Right lobe of liver (tissue), 6 donors: ENCODE measurements around the gene CTDP1. TPM values are rescaled to one million over a fixed set of nuclear protein-coding genes. Genes with fewer than 3 reads are reported as not detected.

Experiments used
- ATAC-seq, 4 donors: fragments of 200-7000 bp; cut with Tn5 transposase; one replicate each; pipeline ENCODE4 v1.9.1; 2020; ENCODE audit warnings: mild to moderate bottlenecking in 4 of 4, moderate library complexity in 4 of 4
- DNase-seq, 3 donors: peaks; one replicate each; pipeline ENCODE4 v3.0.0-alpha.2; 2020
- H3K27ac ChIP-seq, 3 donors: fragments of 200-600 bp; one replicate each; pipeline ENCODE4 v1.8.0; 2022
- H3K27me3 ChIP-seq, 2 donors: fragments of 200-600 bp; one replicate each; pipeline ENCODE4 v1.8.0; 2022
- H3K36me3 ChIP-seq, 4 donors: fragments of 200-600 bp; sonication (generic) in 1 of 4; one replicate each; pipeline versions ENCODE4 v1.5.1 to v1.8.0; 2017 to 2022; ENCODE audit warnings: control low read depth in 1 of 4
- H3K4me1 ChIP-seq, 4 donors: fragments of 200-600 bp; sonication (generic) in 1 of 4; one replicate each; pipeline versions ENCODE4 v1.5.1 to v1.8.0; 2017 to 2022; ENCODE audit warnings: control low read depth in 1 of 4
- H3K4me3 ChIP-seq, 3 donors: fragments of 200-600 bp; one replicate each; pipeline ENCODE4 v1.8.0; 2022
- H3K9me3 ChIP-seq, 4 donors: fragments of 200-600 bp; sonication (generic) in 1 of 4; one replicate each; pipeline versions ENCODE4 v1.5.1 to v1.8.0; 2017 to 2022; ENCODE audit warnings: control low read depth in 1 of 4
- CTCF ChIP-seq, 4 donors: fragments of 200-600 bp in 3 of 4; fragments of 450-650 bp in 1 of 4; IDR thresholded peaks; one replicate each; pipeline versions ENCODE4 v1.5.1 to v1.8.0; 2016 to 2022; ENCODE audit warnings: antibody characterized with exemption in 4 of 4, mild to moderate bottlenecking in 2 of 4
- POLR2A ChIP-seq: fragments of 450-650 bp; IDR thresholded peaks from one replicate; pipeline ENCODE4 v1.6.1; 2017; ENCODE audit warnings: antibody characterized with exemption, mild to moderate bottlenecking
- WGBS: methylation state at CpG from one replicate; pipeline ENCODE4 v1.1.6; 2018; ENCODE audit warnings: low coverage, low lambda C conversion rate; ENCODE audit not compliant: insufficient coverage; ENCODE audit errors: missing lambda C conversion rate; 5-methylcytosine and 5-hydroxymethylcytosine counted together
- intact Hi-C, 2 donors: fragments of 100-400 bp; cut with DNase I; formaldehyde crosslinking; loops; one replicate each; pipeline versions ENCODE4 v1.11.2 to v1.14.1; 2022
- total RNA-seq, 6 experiments: library from RNA; depleted of rRNA in 2 of 6; stranded (reverse); fragments of >200 nt in 2 of 6; fragmentation: NEBNext Ultra II Directional in 3 of 6; extraction: Animal tissue kit (Norgen Biotek cat#: 25700) in 3 of 6; gene quantifications; one replicate each; pipeline versions ENCODE4 v1.1.0 to v1.2.4, GENCODE V29; 2016 to 2023
- donor health status: DM: no; HTN: yes; CAD: no.
- donor health status: DM: no; HTN: no; CAD: no.
- donor health status: DM: no; HTN: no; CAD: no.
- donor health status: DM: no; HTN: yes; CAD: no.
- donor health status: DM: no; HTN: yes; CAD: no.

The CTDP1 gene
- total RNA-seq, 6 experiments from 2014 or later = 7.5 to 10.4 (median 8.2) TPM

- H3K4me1 ChIP-seq = peaks cover 0 to 8% (median 0%) of the 10 kb centered on the region in 4 donors
- H3K36me3 ChIP-seq = no peaks in the 10 kb centered on the region
- ATAC-seq (no peak), DNase-seq (no peak)
- intact Hi-C loops = no loop called here
- no peaks in the 10 kb centered on the region for H3K9me3 ChIP-seq
- H3K27me3 ChIP-seq = peaks cover 0 to 19% of the 10 kb centered on the region in 2 donors
- TF ChIP-seq CTCF (IDR thresholded peaks at IDR 0.05) (no peak), POLR2A (no peak)
- 70% methylated on average over 5 of the region's 9 CpGs for WGBS
- no peak overlapping the region for H3K4me3 ChIP-seq
- no peak overlapping the region for H3K27ac ChIP-seq
These were observed 122.0 kb downstream of the CTDP1 start for GRCh38 chr18:79801641-79802040.

- Histone ChIP-seq H3K4me3 (no peak overlapping the region), H3K27me3 (peaks cover 0 to 17% of the 10 kb centered on the region in 2 donors), H3K27ac (no peak overlapping the region), H3K36me3 (no peaks in the 10 kb centered on the region), H3K9me3 (no peaks in the 10 kb centered on the region), H3K4me1 (peaks cover 0 to 8% (median 0%) of the 10 kb centered on the region in 4 donors)
- ATAC-seq = no peak
- TF ChIP-seq POLR2A (no peak), CTCF (IDR thresholded peaks at IDR 0.05) (no peak)
- WGBS = 65% methylated on average over 4 of the region's 18 CpGs
- intact Hi-C loops = no loop called here
- DNase-seq = no peak
These were observed 122.7 kb downstream of the CTDP1 start for GRCh38 chr18:79802298-79802697.

GRCh38 chr18:79803611-79804051 lies 124.0 kb downstream of the CTDP1 start:
- Histone ChIP-seq H3K27ac (no peak overlapping the region), H3K36me3 (no peaks in the 10 kb centered on the region), H3K4me1 (peaks cover 0 to 3% (median 0%) of the 10 kb centered on the region in 4 donors), H3K9me3 (no peaks in the 10 kb centered on the region), H3K27me3 (peaks cover 0 to 6% of the 10 kb centered on the region in 2 donors), H3K4me3 (no peak overlapping the region)
- DNase-seq = no peak
- ATAC-seq = no peak
- no peak for TF ChIP-seq POLR2A
- TF ChIP-seq CTCF (IDR thresholded peaks at IDR 0.05) = no peak
- intact Hi-C loops = no loop called here
- no CpG with 5 or more reads among the region's 14 CpGs for WGBS

Other genes starting within 250 kb of the CTDP1 start
- gene KCNG2, start 118.1 kb downstream of the CTDP1 start, total RNA-seq = not detected